Stimulated activated CD8-positive, alpha-beta memory T cell treated with anti-CD3 and anti-CD28 coated beads, Interleukin-2, amount 100 ng/mL, for 48 hours (primary cell): ENCODE results near the gene TAAR1.
"Not testable (repeated sequence)": the region's sequence is repeated elsewhere in the genome, so short reads cannot be mapped to it uniquely, and the experiment has no call there.

ENCODE experiments used
- DNase-seq, 2 donors: peaks; one replicate each; pipeline ENCODE4 v3.0.0-alpha.2; 2020; ENCODE audit warnings: low read depth in 2 of 2

TAAR1 gene, protein sequence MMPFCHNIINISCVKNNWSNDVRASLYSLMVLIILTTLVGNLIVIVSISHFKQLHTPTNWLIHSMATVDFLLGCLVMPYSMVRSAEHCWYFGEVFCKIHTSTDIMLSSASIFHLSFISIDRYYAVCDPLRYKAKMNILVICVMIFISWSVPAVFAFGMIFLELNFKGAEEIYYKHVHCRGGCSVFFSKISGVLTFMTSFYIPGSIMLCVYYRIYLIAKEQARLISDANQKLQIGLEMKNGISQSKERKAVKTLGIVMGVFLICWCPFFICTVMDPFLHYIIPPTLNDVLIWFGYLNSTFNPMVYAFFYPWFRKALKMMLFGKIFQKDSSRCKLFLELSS

DNA sequence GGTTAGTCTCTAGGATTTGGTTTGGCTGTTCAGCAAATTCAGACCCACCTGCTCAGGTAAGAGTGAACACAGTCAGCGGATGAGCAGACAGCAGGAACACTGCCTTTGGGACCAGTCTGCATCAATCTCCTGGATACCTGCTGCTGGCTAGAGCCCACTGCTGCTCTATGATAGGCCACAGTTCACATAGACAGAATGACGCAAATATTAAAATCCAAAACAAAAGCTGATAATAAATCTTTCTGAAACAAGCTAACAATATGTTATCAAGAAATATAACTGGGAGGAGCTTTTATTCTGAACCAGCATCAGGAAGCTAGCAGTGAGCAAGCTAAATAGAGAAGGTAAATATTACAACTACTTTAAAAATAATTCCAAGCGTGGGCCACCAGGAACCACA is at the start of gene TAAR1:
TSS of gene TAAR1 (minus strand) at position 101 of the 400 bp plus-strand sequence. CDS start 13,179 bp downstream, outside the sequence.
- no peak for DNase-seq

- DNase-seq, result no peak
Observed at GRCh38 chr6:132708771-132709170, 49.8 kb upstream of the TAAR1 start.

GRCh38 chr6:132708002-132708401 is 49.0 kb upstream of the TAAR1 start:
- no peak for DNase-seq

GRCh38 chr6:132706756-132707155 is 47.8 kb upstream of the TAAR1 start:
- DNase-seq, result not testable (repeated sequence)

- DNase-seq, result no peak
Observed at GRCh38 chr6:132703936-132704335, 45.0 kb upstream of the TAAR1 start.

GRCh38 chr6:132698608-132699007 is 39.6 kb upstream of the TAAR1 start:
- no peak for DNase-seq

DNA sequence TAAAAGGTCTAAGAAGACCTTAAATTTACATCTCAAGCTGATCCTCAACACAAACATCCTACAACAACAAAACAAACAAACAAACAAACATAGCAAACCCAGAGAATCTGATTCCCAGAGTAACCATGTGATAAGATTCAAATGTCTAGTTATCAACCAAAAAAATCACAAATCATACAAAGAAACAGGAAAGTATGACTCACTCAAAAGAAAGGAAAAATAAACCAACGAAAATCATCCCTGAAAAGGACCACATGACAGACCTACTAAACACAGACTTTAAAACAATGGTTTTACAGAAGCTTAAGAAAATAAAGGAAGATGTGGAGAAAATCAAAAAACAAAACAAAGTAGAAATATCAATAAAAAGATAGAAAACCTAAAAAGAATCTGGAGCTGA is 36.8 kb upstream of the TAAR1 start:
- DNase-seq, result no peak

- DNase-seq, result no peak
Observed at GRCh38 chr6:132693478-132693877, 34.5 kb upstream of the TAAR1 start.

GRCh38 chr6:132690678-132691077 is 31.7 kb upstream of the TAAR1 start:
- no peak for DNase-seq

DNA sequence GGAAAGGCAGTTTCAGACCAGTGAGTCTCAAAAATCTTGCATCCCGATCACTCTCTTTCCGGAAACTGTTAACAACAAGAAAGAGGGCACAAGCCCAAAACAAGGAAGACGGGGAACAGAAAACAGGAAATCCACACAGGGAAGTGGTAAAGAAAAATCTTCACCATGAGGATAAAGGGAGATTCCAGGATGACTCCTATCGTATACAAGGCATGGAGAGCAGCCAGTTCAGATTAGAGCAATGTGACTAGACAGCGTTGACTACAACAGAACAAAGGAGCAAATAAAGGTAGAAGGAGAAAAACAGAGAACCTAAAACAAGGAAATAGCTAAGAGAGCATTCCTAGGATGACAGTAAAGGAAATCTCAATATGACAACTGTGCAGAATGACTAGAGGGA is 28.3 kb upstream of the TAAR1 start:
- no peak for DNase-seq

- DNase-seq, result no peak
Observed at GRCh38 chr6:132686531-132686930, 27.5 kb upstream of the TAAR1 start.

DNA sequence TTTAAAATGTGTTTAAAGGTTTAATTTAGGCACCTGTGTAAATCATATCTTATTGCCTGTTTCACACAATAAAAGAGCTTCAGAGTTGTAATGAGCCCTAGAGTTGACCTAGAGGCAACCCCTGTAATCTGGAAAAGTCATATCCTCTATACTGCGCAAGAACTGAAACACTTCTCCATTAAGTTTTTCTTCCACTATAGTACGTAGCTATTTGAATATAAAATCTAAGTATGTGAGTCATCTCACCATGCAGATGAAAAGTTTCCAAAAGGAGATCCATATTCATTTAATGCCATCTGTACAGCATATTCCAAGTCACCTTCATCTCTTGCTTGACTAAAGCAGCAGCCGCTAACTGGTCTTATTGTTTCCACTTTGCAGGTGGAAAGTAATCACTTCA is 26.0 kb upstream of the TAAR1 start:
- no peak for DNase-seq

DNA sequence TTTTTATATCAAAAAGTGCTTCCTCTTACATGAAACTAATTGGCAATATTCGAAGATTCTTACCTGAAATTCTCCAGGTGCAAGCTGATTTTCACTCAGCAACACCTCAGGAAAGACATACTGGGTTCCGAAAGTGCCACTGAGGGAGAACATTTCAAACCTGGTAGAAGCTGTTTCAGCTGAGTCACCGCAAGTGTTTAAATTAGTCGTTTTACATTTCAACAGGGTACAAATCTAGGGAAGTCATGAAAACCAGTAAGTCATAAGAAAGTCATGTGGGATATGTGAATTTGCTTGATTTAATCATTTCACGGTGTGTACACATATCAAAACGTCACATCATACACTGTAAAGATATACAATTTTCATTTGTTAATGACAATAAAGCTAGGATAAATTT is 25.3 kb upstream of the TAAR1 start:
- no peak for DNase-seq

DNA sequence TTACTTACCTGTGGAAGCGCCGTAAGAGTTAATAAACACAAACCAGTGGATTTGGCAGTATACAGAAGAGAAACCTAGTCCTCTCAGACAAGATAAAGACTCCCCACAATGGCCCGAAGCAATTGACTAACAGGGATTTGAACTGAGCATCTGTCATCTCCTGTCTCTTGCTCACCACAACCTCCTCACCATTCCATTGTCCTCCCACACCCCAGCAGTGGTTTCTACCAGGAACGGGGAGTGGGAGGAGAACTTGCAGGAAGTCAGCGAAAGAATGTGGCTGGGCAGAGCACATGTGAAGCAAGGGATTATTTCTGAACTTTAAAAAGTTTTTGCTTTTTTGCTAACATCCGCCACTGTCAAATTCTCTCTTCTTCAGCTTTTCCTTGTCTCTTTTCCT is 24.6 kb upstream of the TAAR1 start:
- DNase-seq, result no peak

DNA sequence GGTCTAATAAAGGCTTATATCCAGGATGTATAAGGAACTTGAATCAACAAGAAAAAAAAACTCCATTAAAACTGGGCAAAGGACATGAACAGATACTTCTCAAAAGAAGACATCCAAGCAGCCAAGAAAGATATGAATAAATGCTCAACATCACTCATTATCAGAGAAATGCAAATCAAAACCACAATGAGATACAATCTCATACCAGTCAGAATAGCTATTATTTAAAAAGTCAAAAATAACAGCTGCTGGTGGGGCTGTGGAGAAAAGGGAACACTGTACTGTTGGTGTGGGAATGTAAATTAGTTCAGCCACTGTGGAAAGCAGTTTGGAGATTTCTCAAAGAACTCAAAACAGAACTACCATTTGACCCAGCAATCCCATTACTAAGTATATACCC is 20.1 kb upstream of the TAAR1 start:
- DNase-seq, result not testable (repeated sequence)

GRCh38 chr6:132675749-132676148 is 16.8 kb upstream of the TAAR1 start:
- DNase-seq, result no peak

- DNase-seq, result no peak
Observed at GRCh38 chr6:132675002-132675401, 16.0 kb upstream of the TAAR1 start.

DNA sequence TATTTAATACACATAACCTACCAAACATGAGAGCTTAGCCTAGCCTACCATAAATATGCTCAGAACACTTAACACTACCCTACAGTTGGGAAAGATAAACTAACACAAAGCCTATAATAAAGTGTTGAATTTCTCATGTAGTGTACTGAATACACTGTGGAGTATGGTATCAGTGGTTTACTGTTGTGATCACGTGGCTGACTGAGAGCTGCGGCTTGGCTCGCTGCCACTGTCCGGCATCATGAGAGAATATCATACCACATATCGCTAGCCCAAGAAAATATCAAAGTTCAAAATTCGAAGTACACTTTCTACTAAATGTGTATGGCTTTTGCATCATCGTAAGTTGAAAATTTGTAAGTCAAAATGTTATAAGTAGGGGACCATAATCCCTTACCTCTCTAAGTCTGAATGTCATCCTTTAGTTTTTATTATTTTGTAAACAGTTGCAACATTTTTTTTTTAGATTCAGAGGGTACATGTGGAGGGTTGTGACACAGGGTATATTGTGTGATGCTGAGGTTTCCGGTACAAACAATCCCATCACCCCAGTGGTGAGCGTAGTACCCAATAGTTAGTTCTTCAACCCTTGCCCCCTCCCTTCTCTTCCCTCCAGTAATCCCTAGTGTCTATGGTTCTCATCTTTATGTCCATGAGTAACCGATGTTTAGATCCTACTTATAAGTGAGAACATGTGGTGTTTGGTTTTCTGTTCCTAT is 14.6 kb upstream of the TAAR1 start:
- no peak for DNase-seq

DNA sequence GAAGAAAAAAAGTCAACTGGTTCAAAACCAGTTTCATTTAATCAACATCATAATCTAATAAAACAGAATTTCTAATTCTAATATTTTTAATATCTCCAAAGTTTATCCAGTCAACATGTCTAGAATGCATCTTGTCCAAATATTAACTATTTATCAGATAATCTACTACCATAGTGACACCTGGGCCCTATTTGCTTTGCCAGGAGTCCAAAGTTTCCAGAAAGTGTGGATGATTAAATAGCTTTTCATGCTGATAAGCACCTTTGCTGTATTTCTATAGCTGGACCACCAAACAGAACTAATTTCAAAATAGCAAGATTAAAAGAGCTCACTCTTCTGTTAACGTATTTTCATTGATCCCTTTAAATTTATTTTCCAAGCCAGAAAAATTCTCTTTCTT is 12.3 kb upstream of the TAAR1 start:
- no peak for DNase-seq

DNA sequence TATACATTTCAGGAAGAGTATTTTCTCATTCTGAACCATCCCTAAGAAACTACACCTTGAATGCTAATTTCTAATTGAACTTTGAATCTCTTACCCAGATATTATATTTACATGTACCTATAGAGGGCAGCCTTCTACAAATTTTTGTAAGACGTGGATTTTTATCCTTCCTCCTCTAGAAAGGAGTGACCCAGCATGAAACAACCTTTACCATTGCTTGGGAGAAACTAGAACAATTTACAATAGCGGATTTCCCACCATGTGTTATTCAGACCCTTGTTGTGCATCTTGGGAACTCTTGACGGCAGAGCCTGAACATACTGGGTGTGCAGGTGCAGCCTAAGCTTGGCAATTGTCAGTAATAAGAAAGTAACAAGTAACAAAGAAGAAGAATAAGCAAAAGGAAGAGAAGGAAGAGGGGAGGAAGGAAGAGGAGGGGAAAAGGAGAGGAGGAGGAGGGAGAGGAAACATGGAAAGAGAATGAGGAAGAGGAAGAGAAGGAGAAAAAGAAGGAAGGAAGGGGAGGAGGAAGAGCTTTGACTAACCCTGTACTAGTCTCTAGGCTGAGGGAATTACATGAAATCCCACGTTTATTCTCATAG is 10.8 kb upstream of the TAAR1 start:
- DNase-seq, result no peak

- no peak for DNase-seq
Observed at GRCh38 chr6:132666118-132666517, 7.1 kb upstream of the TAAR1 start.

GRCh38 chr6:132664309-132665034 is 5.5 kb upstream of the TAAR1 start:
- DNase-seq, result no peak
